K562 (cell line): ENCODE results near the gene GEMIN7.

Source experiments
- ETV6 ChIP-seq, 3 experiments: fragments of 150-350 bp in 1 of 3; sonication (generic) in 1 of 3; formaldehyde crosslinking in 1 of 3; IDR thresholded peaks; 2 replicates each; pipeline versions ENCODE4 v1.6.1 to v1.8.0; 2014 to 2022; ENCODE audit warnings: borderline replicate concordance in 2 of 3, low read depth in 2 of 3, antibody characterized with exemption in 1 of 3, low read length in 1 of 3, mild to moderate bottlenecking in 1 of 3, missing genetic modification reagents in 1 of 3
- NFYB ChIP-seq: IDR thresholded peaks from 2 replicates; pipeline ENCODE4 v1.6.1; 2011; ENCODE audit warnings: mild to moderate bottlenecking, moderate library complexity; ENCODE audit not compliant: insufficient read length; ENCODE audit errors: extremely low read depth
- POLR2A ChIP-seq: fragments of 450-650 bp; conservative IDR thresholded peaks from 2 replicates; pipeline ENCODE4 v1.6.1; 2016
- ZNF24 ChIP-seq: fragments of 450-650 bp; IDR thresholded peaks from 2 replicates; pipeline ENCODE4 v1.6.1; 2016
- ZNF699 ChIP-seq: fragments of 250-450 bp; sonication (Bioruptor Pico); IDR thresholded peaks from 2 replicates; pipeline ENCODE4 v1.8.0; 2021; ENCODE audit warnings: mild to moderate bottlenecking, moderate library complexity; ENCODE audit not compliant: insufficient replicate concordance
- TF ChIP-seq, protein P1 (sequence below): sonication (generic); formaldehyde crosslinking; IDR thresholded peaks from 2 replicates; pipeline ENCODE4 v1.8.0; 2022; ENCODE audit warnings: mild to moderate bottlenecking, missing genetic modification reagents, borderline replicate concordance
- TF ChIP-seq, protein P2 (sequence below): sonication (generic); formaldehyde crosslinking; IDR thresholded peaks from 2 replicates; pipeline ENCODE4 v1.5.0; 2020; ENCODE audit warnings: missing genetic modification reagents
- TF ChIP-seq, protein P3 (sequence below), 3 experiments: IDR thresholded peaks in 2 of 3; conservative IDR thresholded peaks in 1 of 3; 2 replicates each; pipeline ENCODE4 v1.5.1; 2011 to 2012; ENCODE audit warnings: low read length in 3 of 3, mild to moderate bottlenecking in 3 of 3, control low read depth in 2 of 3, improper control_type of control experiment in 1 of 3, inconsistent platforms in 1 of 3, low read depth in 1 of 3, mixed read lengths in 1 of 3, moderate library complexity in 1 of 3; ENCODE audit not compliant: insufficient read depth in 2 of 3

DNA sequence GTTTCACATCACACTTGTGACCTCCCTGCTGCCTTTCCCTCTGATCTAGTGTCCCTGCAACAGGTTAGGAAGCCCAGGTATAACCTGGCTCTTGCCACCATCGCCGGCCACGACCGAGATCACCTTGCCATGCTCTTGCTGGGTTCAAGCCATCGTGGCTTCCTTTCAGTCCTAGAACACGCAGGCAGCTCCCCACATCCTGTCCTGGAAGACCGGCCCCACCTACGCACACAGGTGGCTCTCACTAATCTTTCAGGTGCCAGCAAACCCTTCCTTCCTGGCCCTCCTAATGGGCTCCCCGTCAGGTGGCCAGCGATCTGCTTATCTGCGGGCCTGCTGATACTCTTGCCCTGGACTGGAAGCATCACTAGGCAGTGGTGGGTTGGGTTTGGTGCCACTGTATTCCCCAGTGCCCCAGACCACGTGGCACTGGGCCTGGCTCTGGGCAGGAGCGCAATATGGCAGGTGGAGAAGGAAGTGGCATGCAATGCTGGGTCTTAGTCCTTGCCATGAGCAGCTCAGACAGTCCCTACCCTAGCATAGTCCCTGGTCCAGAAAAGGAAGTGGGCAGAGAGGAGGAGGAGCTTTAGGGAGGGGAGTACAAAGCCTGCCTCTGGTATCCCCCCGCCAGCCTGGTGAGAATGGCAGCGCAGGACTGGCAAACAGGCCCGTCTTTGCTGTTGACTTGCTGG, 25.7 kb downstream of the GEMIN7 start:
- TF ChIP-seq, protein P1, sequence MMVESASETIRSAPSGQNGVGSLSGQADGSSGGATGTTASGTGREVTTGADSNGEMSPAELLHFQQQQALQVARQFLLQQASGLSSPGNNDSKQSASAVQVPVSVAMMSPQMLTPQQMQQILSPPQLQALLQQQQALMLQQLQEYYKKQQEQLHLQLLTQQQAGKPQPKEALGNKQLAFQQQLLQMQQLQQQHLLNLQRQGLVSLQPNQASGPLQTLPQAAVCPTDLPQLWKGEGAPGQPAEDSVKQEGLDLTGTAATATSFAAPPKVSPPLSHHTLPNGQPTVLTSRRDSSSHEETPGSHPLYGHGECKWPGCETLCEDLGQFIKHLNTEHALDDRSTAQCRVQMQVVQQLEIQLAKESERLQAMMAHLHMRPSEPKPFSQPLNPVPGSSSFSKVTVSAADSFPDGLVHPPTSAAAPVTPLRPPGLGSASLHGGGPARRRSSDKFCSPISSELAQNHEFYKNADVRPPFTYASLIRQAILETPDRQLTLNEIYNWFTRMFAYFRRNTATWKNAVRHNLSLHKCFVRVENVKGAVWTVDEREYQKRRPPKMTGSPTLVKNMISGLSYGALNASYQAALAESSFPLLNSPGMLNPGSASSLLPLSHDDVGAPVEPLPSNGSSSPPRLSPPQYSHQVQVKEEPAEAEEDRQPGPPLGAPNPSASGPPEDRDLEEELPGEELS (CRISPR knock-in tag) = no peak
- TF ChIP-seq NFYB (no peak), ETV6 (IDR thresholded peaks at IDR 0.05; ENCODE audit: borderline replicate concordance in 1 of 2, low read depth in 2 of 2, low read length in 1 of 2) (no peak), ETV6 (CRISPR knock-in tag; IDR thresholded peaks at IDR 0.05; ENCODE audit: borderline replicate concordance) (no peak), POLR2A (no peak), ZNF24 (no peak), ZNF699 (CRISPR knock-in tag) (no peak)
- TF ChIP-seq, protein P2, sequence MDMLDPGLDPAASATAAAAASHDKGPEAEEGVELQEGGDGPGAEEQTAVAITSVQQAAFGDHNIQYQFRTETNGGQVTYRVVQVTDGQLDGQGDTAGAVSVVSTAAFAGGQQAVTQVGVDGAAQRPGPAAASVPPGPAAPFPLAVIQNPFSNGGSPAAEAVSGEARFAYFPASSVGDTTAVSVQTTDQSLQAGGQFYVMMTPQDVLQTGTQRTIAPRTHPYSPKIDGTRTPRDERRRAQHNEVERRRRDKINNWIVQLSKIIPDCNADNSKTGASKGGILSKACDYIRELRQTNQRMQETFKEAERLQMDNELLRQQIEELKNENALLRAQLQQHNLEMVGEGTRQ = no peak
- TF ChIP-seq, protein P3, sequence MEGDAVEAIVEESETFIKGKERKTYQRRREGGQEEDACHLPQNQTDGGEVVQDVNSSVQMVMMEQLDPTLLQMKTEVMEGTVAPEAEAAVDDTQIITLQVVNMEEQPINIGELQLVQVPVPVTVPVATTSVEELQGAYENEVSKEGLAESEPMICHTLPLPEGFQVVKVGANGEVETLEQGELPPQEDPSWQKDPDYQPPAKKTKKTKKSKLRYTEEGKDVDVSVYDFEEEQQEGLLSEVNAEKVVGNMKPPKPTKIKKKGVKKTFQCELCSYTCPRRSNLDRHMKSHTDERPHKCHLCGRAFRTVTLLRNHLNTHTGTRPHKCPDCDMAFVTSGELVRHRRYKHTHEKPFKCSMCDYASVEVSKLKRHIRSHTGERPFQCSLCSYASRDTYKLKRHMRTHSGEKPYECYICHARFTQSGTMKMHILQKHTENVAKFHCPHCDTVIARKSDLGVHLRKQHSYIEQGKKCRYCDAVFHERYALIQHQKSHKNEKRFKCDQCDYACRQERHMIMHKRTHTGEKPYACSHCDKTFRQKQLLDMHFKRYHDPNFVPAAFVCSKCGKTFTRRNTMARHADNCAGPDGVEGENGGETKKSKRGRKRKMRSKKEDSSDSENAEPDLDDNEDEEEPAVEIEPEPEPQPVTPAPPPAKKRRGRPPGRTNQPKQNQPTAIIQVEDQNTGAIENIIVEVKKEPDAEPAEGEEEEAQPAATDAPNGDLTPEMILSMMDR (IDR thresholded peaks at IDR 0.05 in 2 of 3, conservative IDR thresholded peaks at IDR 0.05 in 1 of 3; ENCODE audit: insufficient read depth in 2 of 3, low read depth in 1 of 3, low read length in 3 of 3) = no peak
